ENCODE data around the gene EGLN2.
A peak's percentile ranks its signal among the peaks of the same experiment; 100 is the strongest.
"Not testable (repeated sequence)": the region's sequence is repeated elsewhere in the genome, so short reads cannot be mapped to it uniquely, and the experiment has no call there.

Gene EGLN2

DNA sequence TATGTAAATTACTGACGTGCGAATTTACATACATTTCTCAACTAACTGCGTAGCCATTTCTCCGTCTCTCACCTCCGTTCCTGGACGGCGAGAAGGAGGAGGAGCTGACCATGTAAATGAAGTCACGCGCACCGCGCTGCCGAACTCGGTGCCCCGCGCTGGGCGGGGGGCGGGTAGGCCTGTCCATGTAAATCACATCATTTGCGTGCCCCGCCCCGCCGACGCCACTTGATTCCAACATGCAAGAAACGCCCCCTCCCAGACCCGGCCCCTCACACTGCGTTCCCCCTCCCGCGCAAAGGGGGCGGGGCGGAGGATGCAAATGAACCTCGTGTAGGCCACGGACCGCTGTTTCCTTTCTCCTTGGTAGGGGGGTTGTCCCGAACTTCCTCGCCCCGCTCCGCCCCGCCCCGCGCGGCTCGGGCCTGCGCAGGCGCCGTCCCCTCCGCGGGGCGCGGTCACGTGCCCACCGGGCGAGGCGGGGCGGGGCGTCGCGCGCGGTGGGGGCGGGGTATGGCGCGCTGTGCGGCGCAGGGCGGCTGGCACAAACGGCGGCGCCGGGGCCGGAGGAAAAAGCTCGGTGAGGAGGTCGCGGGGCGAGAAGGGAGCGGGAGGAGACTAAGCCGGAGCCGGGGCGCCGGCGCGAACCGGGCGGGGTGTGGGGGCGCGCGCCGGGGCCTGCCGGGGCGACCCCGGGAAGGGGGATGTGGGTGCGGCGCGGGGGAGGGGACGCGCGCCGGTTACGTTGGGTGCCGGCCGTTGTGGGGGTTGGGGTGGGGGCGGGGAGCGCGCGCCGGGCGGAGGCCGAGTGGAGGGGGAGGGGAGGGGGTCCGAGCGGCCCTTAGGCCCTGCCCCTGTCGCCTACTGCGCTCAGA is at the start of gene EGLN2:
Gene EGLN2, plus strand, starts transcription at position 509 of the 875 bp plus-strand sequence. CDS start 1,382 bp downstream, outside the sequence.
- DNase-seq = peak; percentile 100

DNA sequence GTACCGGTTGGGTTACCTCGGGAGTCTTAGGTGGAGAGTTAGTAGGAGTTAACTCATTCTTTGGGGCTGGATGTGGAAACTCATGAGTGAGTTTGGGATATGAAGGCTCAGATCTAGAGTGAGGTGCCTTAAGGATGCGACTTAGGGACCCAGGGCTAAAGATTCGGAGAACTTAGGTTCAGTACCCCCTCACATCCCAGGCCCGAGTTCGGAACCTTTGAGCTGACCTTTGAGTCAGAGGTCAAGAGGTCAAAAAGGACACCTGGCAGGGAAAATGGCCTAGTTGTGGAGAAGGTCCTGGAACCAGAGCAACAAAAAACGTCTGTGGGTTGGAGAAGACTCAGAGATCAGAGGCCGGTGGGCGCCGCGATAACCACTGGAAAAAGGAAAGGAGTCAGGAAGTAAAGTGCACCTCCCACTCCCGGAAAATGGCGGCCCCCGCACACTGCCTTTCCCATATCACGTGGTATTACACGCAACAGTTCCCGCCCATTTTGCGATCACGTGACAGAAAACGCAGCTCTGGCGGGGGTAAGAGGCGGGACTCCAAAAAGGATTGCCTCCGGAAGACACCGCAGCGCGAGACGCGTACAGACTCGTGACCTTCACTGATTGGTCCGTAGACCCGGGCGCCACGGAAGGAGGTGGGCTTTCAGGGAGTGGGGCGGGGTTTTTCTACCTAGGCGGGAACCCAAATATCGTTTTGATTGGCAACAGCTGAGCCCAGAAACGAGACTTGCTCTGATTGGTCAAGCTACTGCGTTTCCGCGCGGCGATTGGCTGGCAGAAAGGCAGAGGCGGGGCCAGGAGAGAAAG is 48.7 kb upstream of the EGLN2 start, which contains the start of gene ACTMAP:
Gene ACTMAP, minus strand, starts transcription at position 420 of the 816 bp plus-strand sequence. CDS start 674 bp downstream, outside the sequence.
- peak; percentile 100 for DNase-seq

DNA sequence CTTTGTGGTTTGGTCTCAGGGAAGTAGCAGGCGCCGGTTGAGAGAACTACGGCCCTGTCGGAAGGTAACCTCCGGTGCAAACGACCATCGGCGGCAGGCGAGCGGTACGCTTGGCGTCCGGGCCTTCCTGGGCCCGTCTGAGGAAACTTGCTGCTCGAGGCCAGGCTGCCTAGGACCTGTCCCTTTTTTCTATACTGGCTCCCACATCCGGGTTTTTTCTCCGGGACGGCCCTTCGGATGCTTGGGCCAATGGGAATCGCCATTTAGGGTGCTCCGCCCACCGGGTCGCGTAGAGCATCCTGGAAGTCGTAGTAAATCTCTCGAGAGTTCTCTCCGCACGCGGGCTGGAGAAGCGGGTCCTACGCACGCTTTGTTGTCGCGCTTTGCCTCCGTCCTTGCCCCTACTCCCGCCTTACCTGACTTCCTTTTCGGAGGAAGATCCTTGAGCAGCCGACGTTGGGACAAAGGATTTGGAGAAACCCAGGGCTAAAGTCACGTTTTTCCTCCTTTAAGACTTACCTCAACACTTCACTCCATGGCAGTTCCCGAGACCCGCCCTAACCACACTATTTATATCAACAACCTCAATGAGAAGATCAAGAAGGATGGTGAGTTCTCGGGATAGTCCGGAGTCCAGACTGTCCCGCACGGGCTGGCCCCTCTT is 48.0 kb upstream of the EGLN2 start, which contains the start of gene SNRPA:
Gene SNRPA, plus strand, starts transcription at position 330 of the 664 bp plus-strand sequence. Its CDS starts 206 bp downstream, at position 536.
- peak; percentile 99 for DNase-seq

DNA sequence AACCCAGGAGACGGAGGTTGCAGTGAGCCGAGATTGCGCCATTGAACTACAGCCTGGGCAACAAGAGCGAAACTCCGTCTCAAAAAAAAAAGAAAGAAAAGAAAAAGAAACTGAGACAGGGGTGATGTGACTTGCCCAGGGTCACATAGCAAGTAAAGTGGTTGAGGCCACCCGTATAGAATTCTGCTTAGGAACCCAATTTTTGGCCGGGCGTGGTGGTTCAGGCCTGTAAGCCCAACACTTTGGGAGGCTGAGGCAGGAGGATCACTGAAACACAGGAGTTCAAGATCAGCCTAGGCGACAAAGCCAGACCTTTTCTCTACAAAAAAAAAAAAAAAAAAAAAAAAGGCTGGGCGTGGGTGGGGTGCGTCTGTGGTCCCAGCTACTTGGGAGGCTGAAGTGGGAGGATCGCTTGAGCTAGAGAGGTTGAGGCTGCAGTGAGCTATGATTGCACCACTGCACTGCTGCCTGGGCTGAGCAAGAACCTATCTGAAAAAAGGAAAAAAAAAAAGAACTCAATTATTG is 46.7 kb upstream of the EGLN2 start:
- no peak for DNase-seq

DNA sequence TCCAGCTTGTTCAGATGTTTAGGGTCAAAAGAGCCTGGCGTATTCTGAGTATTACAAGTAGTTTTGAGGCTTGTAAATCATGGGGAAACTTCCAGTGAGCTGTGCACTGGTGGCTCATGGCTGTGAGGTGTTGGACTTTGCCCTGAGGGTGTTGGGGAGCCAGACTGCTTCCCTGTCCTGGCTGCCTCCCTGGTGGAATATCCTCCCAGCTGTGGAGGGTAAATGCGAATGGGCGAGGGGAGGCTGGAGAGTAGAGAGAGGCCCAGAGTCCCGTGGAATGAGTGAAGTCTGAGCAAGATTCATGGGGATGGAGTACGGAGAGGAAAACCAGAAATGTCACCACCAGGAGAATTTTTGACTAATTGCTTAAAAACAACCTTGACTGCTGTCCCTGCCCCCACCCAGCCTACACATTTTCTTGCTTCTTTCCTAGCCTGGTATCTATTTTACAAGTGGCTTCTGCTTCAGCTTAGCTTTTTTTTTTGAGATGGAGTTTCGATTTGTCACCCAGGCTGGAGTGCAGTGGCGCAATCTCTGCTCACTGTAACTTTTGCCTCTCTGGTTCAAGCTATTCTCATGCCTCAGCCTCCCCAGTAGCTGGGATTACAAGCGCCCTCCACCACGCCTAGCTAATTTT is 44.3 kb upstream of the EGLN2 start:
- no peak for DNase-seq

DNA sequence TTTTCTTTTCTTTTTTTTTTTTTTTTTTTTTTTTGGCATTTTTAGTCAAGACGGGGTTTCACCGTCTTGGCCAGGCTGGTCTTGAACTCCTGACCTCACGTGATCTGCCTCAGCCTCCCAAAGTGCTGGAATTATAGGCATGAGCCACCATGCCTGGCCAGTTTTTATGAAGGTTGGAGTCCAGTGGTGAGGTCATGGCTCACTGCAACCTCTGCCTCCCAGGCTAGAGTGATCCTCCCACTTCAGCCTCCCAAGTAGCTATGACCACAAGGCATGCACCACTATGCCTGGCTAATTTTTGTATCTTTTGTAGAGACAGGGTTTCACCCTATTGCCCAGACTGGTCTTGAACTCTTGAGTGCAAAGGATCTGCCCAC is 43.8 kb upstream of the EGLN2 start:
- no peak for DNase-seq

DNA sequence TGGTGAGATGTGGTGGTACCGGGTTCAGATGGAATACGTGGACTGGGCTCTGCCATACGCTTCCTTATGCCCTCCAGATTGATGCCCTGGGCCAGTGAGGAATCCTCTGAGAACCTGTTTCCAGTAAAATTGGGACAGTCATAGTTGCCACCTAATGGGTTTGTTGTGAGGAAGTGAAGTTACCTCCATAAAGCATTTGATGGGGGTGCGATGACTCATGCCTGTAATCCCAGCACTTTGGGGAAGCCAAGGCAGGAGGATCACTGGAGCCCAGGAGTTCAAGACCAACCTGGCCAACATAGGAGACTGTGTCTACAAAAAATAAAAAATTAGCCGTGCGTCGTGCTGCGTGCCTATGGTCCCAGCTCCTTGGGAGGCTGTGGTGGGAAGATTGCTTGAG is 43.2 kb upstream of the EGLN2 start:
- no peak for DNase-seq

DNA sequence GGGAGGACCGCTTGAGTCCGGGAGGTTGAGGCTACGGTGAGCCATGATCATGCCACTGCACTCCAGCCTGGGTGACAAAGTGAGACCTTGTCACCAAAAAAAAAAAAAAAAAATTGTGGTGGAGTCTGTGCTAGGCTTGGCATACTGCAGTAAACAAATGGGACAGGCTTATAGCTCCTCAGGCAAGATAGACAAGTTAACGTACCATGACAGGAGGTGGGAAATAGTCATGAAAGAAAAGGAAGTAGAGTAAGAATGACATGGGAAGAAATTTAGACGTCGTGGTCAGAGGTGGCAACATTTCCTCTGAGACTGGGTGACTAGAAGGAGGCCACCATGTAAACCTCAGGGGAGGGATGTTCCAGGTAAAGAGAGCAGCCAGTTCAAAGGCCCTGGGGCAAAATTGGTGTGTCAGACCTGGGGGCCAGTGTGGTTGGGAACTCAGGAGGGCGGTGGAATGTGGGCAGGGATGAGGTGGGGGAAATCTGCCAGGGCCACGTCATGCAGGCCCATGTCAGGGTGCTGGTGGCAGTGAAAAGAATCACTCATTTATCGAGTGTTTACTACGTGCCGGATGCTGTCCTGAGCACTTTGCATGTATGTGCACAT is 42.4 kb upstream of the EGLN2 start:
- DNase-seq = no peak

DNA sequence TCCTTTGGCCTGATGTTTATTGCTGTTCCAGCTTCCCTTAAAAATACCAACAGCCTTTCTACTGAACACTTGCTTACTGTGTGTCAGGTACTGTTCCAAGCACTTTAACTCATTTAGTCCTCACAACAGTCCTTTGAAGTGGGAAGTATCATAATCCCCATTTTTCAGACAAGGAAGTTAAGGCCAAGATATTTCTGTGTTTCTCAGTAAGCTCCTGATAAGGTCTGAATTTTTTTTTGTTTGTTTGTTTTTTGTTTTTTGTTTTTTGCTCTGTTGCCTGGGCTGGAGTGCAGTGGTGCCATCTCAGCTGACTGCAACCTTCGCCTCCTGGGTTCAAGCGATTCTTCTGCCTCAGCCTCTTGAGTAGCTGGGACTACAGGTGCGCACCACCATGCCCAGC is 40.5 kb upstream of the EGLN2 start:
- DNase-seq = no peak

DNA sequence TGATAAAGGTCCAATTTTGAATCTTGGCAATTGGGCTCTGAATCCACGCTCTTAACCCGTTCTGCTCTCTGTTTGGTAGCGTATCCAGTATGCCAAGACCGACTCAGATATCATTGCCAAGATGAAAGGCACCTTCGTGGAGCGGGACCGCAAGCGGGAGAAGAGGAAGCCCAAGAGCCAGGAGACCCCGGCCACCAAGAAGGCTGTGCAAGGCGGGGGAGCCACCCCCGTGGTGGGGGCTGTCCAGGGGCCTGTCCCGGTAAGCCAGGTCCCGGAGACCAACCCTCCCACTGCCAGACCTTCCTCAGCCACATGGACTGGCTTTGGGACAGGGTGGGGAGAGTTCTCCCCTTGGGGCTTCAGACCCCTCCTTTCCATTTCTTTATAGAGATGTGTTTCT is 39.6 kb upstream of the EGLN2 start:
- DNase-seq = no peak

DNA sequence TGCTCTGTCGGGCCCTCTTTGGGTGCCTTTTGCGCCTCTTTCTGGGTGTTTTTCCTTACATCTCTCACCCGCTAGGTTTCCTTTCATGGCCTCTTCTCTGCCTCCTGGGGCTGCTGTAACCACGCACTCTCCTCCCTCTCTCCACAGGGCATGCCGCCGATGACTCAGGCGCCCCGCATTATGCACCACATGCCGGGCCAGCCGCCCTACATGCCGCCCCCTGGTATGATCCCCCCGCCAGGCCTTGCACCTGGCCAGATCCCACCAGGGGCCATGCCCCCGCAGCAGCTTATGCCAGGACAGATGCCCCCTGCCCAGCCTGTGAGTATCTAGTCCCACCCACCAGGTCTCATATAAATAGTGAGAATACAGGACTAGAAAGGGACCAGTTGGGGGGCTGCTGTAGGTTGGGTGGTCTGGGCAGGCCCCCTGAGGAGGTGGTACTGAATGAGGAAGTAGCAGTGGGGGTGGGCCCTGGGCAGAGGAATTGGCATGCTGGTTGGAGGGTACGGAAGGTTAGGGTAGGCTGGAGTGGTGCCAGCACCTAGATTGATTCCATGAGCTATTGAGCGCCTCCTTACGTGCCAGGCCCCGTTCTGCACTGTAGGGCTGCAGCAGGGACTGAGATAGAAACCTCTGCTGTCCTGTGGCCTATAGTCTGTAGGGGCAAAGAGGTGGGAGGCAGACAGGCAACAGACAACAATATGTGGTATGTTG is 36.1 kb upstream of the EGLN2 start:
- DNase-seq = no peak

DNA sequence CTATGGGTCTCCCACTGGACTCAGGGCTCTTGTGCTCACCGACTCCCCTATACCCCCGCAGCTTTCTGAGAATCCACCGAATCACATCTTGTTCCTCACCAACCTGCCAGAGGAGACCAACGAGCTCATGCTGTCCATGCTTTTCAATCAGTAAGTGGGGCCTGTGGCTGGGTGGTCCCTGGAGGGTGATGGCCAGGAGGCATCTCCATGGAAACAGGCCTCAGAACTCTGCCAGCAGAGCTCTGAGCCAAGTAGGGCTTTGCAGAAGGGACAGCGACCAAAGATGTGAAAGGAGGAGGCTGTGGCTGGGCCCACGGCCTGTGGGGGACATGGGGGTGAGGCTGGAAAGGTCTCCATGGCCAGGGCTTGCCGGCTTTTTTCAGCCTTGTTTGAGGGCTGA is 35.5 kb upstream of the EGLN2 start:
- no peak for DNase-seq

DNA sequence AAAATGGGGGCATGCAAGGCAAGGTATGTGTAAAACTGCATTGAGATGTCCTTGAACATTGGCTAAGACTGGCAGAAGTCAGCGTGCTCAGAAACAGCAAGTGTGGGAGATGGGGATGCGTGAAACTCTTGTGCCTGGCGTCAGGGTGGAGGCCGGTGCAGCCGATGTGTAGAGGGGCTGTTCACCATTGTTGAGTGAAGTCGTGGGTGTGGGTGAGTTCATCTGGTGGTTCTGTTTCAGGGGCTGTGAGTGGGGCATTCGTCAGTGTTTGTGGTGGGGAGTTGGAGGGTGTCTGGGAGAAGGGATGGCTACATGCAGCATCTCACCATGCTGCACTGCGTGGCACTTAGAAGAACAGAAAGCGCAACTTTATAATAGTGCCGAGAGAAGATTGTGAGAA is 35.0 kb upstream of the EGLN2 start:
- no peak for DNase-seq

DNA sequence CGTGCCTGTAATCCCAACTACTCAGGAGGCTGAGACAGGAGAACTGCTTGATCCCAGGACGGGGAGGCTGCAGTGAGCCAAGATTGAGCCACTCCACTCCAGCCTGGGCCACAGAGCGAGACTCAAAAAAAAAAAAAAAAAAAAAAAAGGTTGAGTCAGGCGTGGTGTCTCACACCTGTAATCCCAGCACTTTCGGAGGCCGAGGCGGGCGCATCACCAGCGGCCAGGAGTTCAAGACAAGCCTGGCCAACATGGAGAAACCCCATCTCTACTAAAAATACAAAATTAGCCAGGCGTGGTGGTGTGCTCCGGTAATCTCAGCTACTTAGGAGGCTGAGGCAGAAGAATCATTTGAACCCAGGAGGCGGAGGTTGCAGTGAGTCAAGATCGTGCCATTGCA is 32.6 kb upstream of the EGLN2 start:
- not testable (repeated sequence) for DNase-seq

DNA sequence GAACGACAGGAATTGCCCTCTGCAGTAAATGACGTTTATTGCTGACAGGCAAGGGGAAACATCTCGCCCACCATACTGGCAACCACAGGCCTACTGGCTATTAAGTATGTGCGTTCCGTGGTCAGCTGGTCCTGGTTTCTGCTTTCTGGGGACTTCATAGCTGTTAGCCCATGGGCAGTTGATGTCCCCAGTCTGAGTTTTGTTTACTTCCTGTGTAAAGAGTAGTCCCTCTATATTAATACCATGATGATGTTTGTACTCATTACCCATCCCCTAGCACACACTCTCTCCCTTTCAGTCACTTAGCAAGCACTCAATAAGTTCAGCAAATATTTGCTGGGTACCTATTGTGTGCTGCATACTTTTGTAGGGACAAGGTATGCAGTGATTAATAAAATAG is 30.1 kb upstream of the EGLN2 start:
- no peak for DNase-seq

DNA sequence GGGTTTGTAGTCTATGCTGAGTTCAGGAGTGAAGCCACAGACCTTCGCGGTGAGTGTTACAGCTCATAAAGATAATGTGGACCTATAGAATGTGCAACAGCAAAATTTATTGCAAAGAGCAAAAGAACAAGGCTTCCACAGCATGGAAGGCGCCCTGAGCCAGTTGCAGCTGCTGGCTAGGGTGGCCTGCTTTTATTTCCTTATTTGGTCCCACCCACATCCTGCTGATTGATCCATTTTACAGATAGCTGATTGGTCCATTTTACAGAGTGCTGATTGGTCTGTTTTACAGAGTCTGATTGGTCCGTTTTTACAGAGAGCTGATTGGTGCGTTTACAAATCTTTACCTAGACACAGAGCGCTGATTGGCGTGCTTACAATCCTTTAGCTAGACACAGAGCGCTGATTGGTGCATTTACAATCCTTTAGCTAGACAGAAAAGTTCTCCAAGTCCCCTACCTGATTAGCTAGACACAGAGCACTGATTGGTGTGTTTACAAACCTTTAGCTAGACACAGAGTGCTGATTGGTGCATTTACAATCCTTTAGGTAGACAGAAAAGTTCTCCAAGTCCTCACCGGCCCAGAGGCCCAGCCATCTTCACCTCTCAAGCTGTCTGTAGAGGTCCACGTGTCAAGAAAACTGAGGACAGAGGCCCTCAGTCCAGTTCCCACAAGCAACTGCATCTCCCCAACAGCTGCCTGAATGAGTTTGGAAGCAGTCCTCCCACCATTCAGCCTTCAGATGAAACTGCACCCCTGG is 27.7 kb upstream of the EGLN2 start:
- DNase-seq = not testable (repeated sequence)

DNA sequence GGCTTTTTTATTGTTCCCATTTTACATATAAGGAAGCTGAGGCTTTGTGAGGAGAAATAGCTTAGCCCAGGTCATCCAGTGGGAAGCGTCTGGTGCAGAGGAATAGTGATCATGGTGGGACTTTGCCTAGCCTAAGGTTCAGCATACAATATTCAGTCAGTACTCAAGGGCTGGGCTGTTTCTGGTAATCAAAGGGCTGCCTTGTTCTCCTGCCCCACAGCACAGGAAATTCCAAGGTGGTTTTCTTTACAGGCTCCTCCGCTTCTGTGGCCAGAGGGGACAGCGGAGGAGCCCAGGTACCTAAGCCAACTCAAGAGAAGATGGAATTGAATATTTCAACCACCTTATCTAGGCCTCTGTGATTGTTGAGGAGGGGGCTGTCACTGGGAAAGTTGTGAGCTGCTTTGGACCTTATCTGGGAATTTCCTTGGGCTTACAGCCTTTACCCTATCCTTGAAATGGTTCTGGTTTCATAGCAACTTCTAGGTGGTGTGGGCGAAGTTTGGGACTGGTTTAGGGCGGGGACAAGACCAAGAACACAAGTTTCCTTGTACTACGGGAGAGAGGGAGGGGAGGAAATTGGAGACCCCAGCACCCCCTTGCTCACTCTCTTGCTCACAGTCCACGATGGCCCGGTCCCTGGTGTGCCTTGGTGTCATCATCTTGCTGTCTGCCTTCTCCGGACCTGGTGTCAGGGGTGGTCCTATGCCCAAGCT is 23.9 kb upstream of the EGLN2 start, which contains the start of gene MIA:
Gene MIA, plus strand, starts transcription at position 606 of the 716 bp plus-strand sequence. Its CDS starts 22 bp downstream, at position 628.
- peak; percentile 89 for DNase-seq

DNA sequence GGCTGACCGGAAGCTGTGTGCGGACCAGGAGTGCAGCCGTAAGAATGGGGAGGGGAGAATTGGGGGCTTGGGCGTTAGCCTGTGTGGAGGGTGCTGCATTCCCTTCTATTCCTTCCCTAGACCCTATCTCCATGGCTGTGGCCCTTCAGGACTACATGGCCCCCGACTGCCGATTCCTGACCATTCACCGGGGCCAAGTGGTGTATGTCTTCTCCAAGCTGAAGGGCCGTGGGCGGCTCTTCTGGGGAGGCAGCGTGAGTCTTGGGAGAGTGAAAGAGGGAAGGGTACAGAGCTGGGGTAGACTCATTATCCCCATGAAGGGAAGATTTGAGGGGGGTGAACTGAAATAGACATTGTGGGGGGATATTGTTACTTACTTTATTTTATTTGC is 23.4 kb upstream of the EGLN2 start:
- DNase-seq = no peak

DNA sequence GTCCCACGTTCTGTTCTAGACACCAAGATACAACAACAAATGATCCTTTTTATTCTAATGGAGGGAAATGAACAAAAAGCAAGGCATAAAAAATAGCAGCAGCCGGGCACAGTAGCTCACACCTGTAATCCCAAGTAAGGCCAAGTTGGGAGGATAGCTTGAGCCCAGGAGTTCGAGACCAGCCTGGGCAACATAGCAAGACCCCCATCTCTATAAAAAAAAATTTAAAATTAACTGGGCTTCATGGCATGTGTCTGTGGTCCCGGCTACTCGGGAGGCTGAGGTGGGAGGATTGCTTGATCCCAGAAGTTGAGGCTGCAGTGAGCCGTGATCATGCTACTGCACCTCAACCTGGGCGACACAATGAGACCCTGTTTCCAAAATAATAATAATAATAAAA is 22.6 kb upstream of the EGLN2 start:
- no peak for DNase-seq

Data from islet precursor cell (in vitro differentiated cells).